Raji (cell line): ENCODE data around the gene CRTAP.

Experiments
- POLR2A ChIP-seq: IDR thresholded peaks from 2 replicates; pipeline ENCODE4 v1.6.1; 2011; ENCODE audit warnings: low read depth, low read length, control low read depth; ENCODE audit not compliant: insufficient read depth

CRTAP gene

GRCh38 chr3:33152363-33153360, 38.8 kb downstream of the CRTAP start:
- no peak for TF ChIP-seq POLR2A

GRCh38 chr3:33153782-33154181, 40.0 kb downstream of the CRTAP start:
- no peak for TF ChIP-seq POLR2A

GRCh38 chr3:33155301-33155700, 41.5 kb downstream of the CRTAP start:
- TF ChIP-seq POLR2A, result no peak

DNA sequence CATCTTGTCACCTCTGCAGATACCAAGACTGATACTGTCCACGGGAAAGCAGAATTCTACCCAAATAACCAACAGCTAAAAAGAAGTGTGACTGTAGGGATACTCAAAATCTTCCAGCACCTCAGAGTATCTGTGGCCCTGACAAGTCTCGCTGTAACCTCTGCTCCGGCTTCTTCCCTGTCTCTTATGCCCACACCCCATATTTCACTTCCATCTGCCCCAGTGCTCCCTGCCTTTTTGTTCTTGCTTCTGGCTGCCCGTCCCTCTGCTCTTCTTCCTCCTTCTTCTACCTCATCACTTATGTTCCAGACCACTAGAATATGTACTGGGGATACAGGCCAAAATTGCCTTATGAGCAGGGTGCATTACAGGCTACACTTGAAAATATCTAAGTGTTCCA, 45.4 kb downstream of the CRTAP start:
- TF ChIP-seq POLR2A, result no peak

GRCh38 chr3:33159981-33160380, 46.2 kb downstream of the CRTAP start:
- TF ChIP-seq POLR2A, result no peak

GRCh38 chr3:33165372-33165771, 51.6 kb downstream of the CRTAP start:
- no peak for TF ChIP-seq POLR2A

DNA sequence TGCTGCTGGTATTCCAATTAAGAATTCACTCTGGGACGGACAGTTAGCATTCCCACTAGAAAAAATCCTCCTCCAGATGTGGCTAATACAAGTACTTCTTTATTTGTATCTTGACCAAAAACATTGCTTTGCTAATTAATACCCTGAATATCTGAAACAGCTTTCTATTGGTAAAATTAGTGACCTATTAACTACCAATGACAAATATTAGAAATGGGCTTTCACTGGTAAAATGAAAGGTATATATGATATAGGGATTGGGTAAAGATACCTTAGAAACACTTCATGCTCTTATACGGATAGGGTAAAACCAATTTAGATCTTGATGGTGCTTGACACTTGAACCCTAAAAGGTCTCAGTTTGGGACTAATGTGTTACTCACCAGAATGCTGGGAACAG, 52.3 kb downstream of the CRTAP start:
- TF ChIP-seq POLR2A, result no peak

DNA sequence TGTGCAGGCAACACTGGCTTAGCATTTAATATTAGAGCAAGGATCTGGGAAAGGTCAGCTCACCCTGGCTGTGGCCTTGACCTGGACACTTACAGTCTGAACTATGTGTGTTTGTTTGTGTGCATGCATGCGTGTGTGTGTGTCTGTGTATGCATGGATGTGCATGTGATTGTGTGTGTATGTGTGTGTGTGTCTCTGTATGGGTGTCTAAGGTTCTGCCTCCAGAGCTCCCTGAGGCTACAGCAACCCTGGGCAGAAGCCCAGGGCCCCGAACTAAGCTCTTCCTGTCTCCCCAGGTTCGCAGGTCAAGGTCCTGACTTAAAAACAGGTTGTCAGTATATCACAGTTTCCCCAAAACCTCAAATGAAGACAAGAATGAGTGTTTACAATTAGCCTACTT, 53.5 kb downstream of the CRTAP start:
- no peak for TF ChIP-seq POLR2A

- TF ChIP-seq POLR2A, result no peak
These were observed 54.0 kb downstream of the CRTAP start for GRCh38 chr3:33167716-33168336.

- TF ChIP-seq POLR2A, result no peak
These were observed 56.7 kb downstream of the CRTAP start for GRCh38 chr3:33170531-33170930.

GRCh38 chr3:33171580-33171979, 57.8 kb downstream of the CRTAP start:
- TF ChIP-seq POLR2A, result no peak

- TF ChIP-seq POLR2A, result no peak
These were observed 59.3 kb downstream of the CRTAP start for GRCh38 chr3:33173103-33173502.

- TF ChIP-seq POLR2A, result no peak
These were observed 59.9 kb downstream of the CRTAP start for GRCh38 chr3:33173672-33174071.

DNA sequence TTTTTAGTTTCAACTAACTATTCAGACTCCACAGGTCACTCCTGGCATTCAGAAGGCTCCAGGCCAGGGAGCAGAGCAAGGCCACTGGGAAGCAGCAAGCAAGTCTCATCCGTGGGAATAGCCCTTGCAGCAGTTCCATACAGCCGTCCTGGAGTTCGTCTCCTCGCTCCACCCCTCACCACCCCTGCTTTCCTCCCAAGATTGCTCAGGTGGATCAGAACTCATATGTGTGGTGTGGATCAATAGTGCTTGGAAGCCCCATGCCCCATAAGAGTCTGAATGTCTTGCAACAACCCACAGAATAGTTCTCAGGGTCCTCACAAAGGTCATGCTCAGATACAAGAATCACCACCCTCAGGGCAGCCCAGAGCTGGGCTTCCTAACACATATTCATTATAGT, 60.3 kb downstream of the CRTAP start:
- no peak for TF ChIP-seq POLR2A

DNA sequence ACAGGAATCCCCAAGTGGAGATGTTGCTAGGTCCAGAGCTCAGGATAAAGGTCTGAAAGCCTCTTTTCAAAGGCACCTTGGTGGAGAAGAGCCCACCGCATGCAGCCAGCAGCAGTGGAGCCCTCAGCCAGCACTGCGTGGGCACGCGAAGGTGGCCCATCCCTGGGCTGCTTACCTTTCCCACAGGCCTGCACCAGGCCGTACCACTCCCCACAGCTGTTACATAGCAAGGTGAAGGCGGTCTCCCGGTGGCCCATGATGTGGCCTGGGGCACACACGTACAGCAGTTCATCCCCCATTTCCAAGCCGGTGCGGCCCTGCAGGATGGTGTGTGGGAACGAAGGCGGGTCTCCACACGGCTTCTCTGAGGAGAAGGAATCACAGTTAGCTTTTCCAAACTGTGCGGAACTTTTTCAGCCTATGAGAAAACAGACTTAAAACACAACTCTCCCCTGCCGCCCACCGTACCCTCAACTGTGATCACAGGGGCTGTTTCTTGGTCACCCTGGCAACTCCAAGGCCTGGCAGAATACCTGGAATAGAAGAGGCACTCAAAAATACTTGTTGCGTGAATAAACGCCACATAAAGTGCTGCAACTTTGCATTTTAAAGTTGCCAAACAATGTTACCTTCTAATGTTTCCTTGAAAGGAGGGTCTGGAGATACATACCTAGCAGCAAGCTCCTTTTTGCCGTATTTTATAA, 61.0 kb downstream of the CRTAP start:
- TF ChIP-seq POLR2A, result no peak

- TF ChIP-seq POLR2A, result no peak
These were observed 65.3 kb downstream of the CRTAP start for GRCh38 chr3:33179132-33179531.
